RWPE2 (cell line): ENCODE measurements around the gene SMYD4.

Source experiments
- ATAC-seq: fragments of 200-7000 bp; cut with Tn5 transposase; 3 replicates; pipeline ENCODE4 v1.9.1; 2021; ENCODE audit warnings: low read depth
- DNase-seq: peaks from one replicate; pipeline ENCODE4 v3.0.0-alpha.2; 2020; ENCODE audit warnings: low spot score
- H3K27ac ChIP-seq: fragments of 450-650 bp; 2 replicates; pipeline ENCODE4 v1.5.1; 2017; ENCODE audit warnings: mild to moderate bottlenecking; ENCODE audit not compliant: poor library complexity, severe bottlenecking
- H3K27me3 ChIP-seq: fragments of 250-450 bp; sonication (Bioruptor Pico); 2 replicates; pipeline ENCODE4 v1.5.1; 2021; ENCODE audit warnings: mild to moderate bottlenecking, moderate library complexity; ENCODE audit not compliant: insufficient read depth, poor library complexity, severe bottlenecking
- H3K36me3 ChIP-seq: fragments of 250-450 bp; sonication (Bioruptor Pico); 2 replicates; pipeline ENCODE4 v1.5.1; 2020; ENCODE audit warnings: low read depth, mild to moderate bottlenecking, moderate library complexity
- H3K4me1 ChIP-seq: fragments of 250-450 bp; sonication (Bioruptor Pico); 2 replicates; pipeline ENCODE4 v1.5.1; 2021; ENCODE audit warnings: mild to moderate bottlenecking, moderate library complexity; ENCODE audit not compliant: insufficient read depth, poor library complexity, severe bottlenecking
- H3K4me3 ChIP-seq: fragments of 250-450 bp; sonication (Bioruptor Pico); 2 replicates; pipeline ENCODE4 v1.5.1; 2021; ENCODE audit warnings: mild to moderate bottlenecking, moderate library complexity; ENCODE audit not compliant: severe bottlenecking
- H3K9me3 ChIP-seq: fragments of 250-450 bp; sonication (Bioruptor Pico); 2 replicates; pipeline ENCODE4 v1.5.1; 2021; ENCODE audit warnings: mild to moderate bottlenecking, moderate library complexity; ENCODE audit not compliant: severe bottlenecking
- TF ChIP-seq, protein P1 (sequence below): fragments of 450-650 bp; IDR thresholded peaks from one replicate; pipeline ENCODE4 v1.5.1; 2017; ENCODE audit warnings: mild to moderate bottlenecking, moderate library complexity; ENCODE audit not compliant: poor library complexity, severe bottlenecking

Gene SMYD4

DNA sequence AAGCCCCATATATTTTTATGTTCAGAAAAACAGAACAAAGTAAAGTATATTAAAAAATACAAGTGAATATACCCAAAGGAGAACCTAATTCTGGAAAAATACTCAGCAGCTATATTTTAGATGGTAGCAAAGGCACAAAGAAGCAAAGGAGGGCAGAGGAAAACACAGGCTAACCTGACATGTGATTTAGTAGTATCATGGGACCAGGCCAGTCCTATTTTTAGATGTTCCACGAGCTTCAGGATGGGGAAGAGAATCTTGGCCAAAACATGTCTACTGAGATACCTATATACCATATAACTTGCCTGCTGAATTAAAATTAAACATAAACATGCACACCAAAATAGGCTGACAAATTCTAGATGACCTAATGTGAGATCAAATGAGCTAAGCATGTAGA lies 32.9 kb downstream of the SMYD4 start:
- no peak for ATAC-seq
- Histone ChIP-seq H3K36me3 (peaks cover 58% of the 10 kb centered on the region), H3K9me3 (no peaks in the 10 kb centered on the region), H3K27me3 (no peaks in the 10 kb centered on the region), H3K4me1 (peaks cover 8% of the 10 kb centered on the region), H3K4me3 (no peak overlapping the region), H3K27ac (no peak overlapping the region)
- DNase-seq: no peak
- TF ChIP-seq, protein P1, sequence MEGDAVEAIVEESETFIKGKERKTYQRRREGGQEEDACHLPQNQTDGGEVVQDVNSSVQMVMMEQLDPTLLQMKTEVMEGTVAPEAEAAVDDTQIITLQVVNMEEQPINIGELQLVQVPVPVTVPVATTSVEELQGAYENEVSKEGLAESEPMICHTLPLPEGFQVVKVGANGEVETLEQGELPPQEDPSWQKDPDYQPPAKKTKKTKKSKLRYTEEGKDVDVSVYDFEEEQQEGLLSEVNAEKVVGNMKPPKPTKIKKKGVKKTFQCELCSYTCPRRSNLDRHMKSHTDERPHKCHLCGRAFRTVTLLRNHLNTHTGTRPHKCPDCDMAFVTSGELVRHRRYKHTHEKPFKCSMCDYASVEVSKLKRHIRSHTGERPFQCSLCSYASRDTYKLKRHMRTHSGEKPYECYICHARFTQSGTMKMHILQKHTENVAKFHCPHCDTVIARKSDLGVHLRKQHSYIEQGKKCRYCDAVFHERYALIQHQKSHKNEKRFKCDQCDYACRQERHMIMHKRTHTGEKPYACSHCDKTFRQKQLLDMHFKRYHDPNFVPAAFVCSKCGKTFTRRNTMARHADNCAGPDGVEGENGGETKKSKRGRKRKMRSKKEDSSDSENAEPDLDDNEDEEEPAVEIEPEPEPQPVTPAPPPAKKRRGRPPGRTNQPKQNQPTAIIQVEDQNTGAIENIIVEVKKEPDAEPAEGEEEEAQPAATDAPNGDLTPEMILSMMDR: no peak

DNA sequence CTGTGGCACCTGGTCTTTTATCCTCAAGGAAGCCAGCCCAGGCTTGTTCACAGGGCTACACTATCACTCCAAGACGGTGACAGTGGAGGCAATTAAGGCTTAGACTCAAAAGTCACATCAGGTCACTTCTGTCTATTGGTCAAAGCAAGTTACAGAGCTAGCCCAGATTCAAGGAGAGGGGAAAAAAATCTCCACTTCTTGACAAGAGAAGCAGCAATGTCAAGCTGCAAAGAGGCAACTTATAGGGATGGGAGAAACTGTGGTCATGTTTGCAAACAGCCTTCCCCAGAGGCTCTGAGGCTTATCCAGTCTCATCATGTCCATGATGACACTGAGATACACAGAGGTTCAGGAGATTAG lies 36.3 kb downstream of the SMYD4 start:
- TF ChIP-seq, protein P1: no peak
- Histone ChIP-seq H3K9me3 (no peaks in the 10 kb centered on the region), H3K36me3 (peaks cover 36% of the 10 kb centered on the region), H3K4me3 (no peak overlapping the region), H3K27me3 (no peaks in the 10 kb centered on the region), H3K27ac (peak overlapping the region; percentile 40), H3K4me1 (peaks cover 11% of the 10 kb centered on the region)
- DNase-seq (no peak), ATAC-seq (peak; percentile 81)

DNA sequence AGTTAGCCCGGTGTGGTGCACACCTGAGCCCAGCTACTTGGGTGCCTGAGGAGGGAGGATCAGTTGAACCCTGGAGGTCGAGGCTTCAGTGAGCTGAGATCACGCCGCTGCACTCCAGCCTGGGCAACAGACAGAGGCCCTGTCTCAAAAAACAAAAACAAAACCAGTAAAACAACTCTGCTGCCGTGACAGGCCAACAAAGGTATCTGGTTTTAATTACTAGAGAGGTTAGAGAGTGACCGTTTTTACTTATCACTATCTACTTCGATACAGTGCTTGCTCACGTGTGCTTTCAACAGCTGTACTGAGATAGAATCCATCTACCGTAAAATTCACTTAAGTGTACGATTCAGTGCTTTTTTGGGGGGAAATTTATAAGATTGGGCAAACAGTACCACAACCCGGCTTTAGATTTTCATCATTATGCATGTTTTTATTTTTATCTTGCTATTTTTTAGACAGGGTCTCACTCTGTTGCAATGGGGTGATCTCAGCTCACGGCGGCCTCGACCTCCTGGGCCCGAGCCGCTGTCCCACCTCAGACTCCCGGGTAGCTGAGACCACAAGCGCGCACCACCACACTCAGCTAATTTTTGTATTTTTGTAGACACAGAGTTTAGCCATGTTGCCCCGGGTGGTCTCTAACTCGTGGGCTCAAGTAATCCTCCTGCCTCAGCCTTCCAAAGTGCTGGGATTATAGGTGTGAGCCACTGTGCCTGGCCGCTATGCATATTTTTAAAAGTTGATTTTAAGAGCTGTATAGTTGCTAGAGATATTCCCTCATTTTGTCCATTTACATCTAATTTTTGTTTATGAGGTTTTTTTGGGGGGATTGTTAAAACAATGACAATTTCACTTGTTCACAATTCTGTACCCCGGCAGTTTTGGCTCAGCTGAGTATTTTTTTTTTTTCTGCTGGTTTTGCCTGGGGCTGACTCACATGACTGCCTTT lies 36.9 kb downstream of the SMYD4 start:
- Histone ChIP-seq H3K9me3 (no peaks in the 10 kb centered on the region), H3K36me3 (peaks cover 36% of the 10 kb centered on the region), H3K27ac (peak overlapping the region; percentile 40), H3K4me1 (peaks cover 14% of the 10 kb centered on the region), H3K27me3 (no peaks in the 10 kb centered on the region), H3K4me3 (no peak overlapping the region)
- DNase-seq (no peak), ATAC-seq (no peak)
- TF ChIP-seq, protein P1: no peak

GRCh38 chr17:1789936-1790335 lies 39.8 kb downstream of the SMYD4 start:
- peaks cover 22% of the 10 kb centered on the region for H3K4me1 ChIP-seq
- H3K27ac ChIP-seq: no peak overlapping the region

More at GRCh38 chr17:1789936-1790335, 39.8 kb downstream of the SMYD4 start:
- no peak overlapping the region for H3K4me3 ChIP-seq
- no peaks in the 10 kb centered on the region for H3K9me3 ChIP-seq
- no peak for ATAC-seq
- DNase-seq: no peak
- H3K36me3 ChIP-seq: peaks cover 40% of the 10 kb centered on the region
- no peaks in the 10 kb centered on the region for H3K27me3 ChIP-seq
- TF ChIP-seq, protein P1: no peak
